H1 (cell line): ENCODE results near the gene AMPD1. TPM values are rescaled to one million over a fixed set of nuclear protein-coding genes. Genes with fewer than 3 reads are reported as not detected.

ENCODE experiments used
- CTCF ChIA-PET: fragments of 300-600 bp; sonication (Branson Sonifier 250); formaldehyde crosslinking; loops from one replicate; lab custom pipeline; 2021; ENCODE audit not compliant: partially characterized antibody; lab: Charles Lee
- POLR2A ChIA-PET: fragments of 300-600 bp; sonication (Branson Sonifier 250); formaldehyde crosslinking; loops from one replicate; lab custom pipeline; 2021; ENCODE audit warnings: inconsistent platforms; ENCODE audit not compliant: partially characterized antibody; lab: Charles Lee
- DNase-seq, 2 experiments: peaks; one replicate each; pipeline versions ENCODE4 v3.0.0 to v3.0.0-alpha.2; 2010 to 2022; ENCODE audit warnings: low spot score in 2 of 2, low read depth in 1 of 2, mixed read lengths in 1 of 2
- FAIRE-seq: peaks from 2 replicates; lab custom pipeline; 2011; peaks lifted over from hg19 to GRCh38; lab: Jason Lieb, UNC
- H2AFZ ChIP-seq: 2 replicates; pipeline ENCODE4 v1.8.1; 2012; ENCODE audit warnings: low read length, inconsistent platforms
- H2AK5ac ChIP-seq: 2 replicates; pipeline ENCODE4 v1.6.1; 2013; ENCODE audit warnings: low read depth, low read length
- H2BK120ac ChIP-seq: replicated peaks from 2 replicates; pipeline ENCODE3; 2013; ENCODE audit warnings: low read depth, low read length, inconsistent platforms
- H2BK12ac ChIP-seq: 2 replicates; pipeline ENCODE4 v1.6.1; 2013; ENCODE audit warnings: low read depth, low read length
- H2BK15ac ChIP-seq: 2 replicates; pipeline ENCODE4 v1.6.1; 2013; ENCODE audit warnings: low read length
- H2BK20ac ChIP-seq: 2 replicates; pipeline ENCODE4 v1.6.1; 2013; ENCODE audit warnings: low read length
- H2BK5ac ChIP-seq: 2 replicates; pipeline ENCODE4 v1.6.1; 2013; ENCODE audit warnings: low read depth, low read length
- H3K14ac ChIP-seq: 2 replicates; pipeline ENCODE4 v1.6.1; 2013; ENCODE audit warnings: inconsistent platforms; ENCODE audit not compliant: insufficient read length
- H3K18ac ChIP-seq: 2 replicates; pipeline ENCODE4 v1.6.1; 2013; ENCODE audit warnings: low read length; ENCODE audit errors: extremely low read depth
- H3K23ac ChIP-seq: 2 replicates; pipeline ENCODE4 v1.6.1; 2013; ENCODE audit warnings: inconsistent platforms; ENCODE audit not compliant: insufficient read length
- H3K23me2 ChIP-seq: 2 replicates; pipeline ENCODE4 v1.6.1; 2013; ENCODE audit warnings: low read depth, low read length
- H3K27ac ChIP-seq: 2 replicates; pipeline ENCODE4 v1.6.1; 2011; ENCODE audit warnings: low read depth, low read length, inconsistent platforms
- H3K27me3 ChIP-seq, 4 experiments: replicated peaks in 1 of 4; 1 replicate in 1 of 4; 2 replicates in 3 of 4; pipeline versions ENCODE4 v1.6.1 to v1.8.1; 2011 to 2013; ENCODE audit warnings: low read length in 3 of 4, mild to moderate bottlenecking in 3 of 4, inconsistent platforms in 2 of 4, mixed read lengths in 2 of 4, moderate library complexity in 1 of 4; ENCODE audit not compliant: control insufficient read depth in 3 of 4, insufficient read depth in 3 of 4; ENCODE audit errors: extremely low read depth in 1 of 4
- H3K36me3 ChIP-seq, 4 experiments: 2 replicates each; pipeline versions ENCODE4 v1.6.1 to v1.8.1; 2011 to 2013; ENCODE audit warnings: mild to moderate bottlenecking in 4 of 4, low read length in 3 of 4, moderate library complexity in 2 of 4, control low read depth in 1 of 4, inconsistent platforms in 1 of 4; ENCODE audit not compliant: insufficient read depth in 4 of 4, control insufficient read depth in 2 of 4
- H3K4ac ChIP-seq: replicated peaks from 2 replicates; pipeline ENCODE3; 2013; ENCODE audit warnings: low read length, low read depth, mixed read lengths, inconsistent platforms; ENCODE audit not compliant: insufficient read length
- H3K4me1 ChIP-seq, 4 experiments: replicated peaks in 1 of 4; 1 replicate in 1 of 4; 2 replicates in 3 of 4; pipeline versions ENCODE4 v1.6.1 to v1.8.1; 2011 to 2013; ENCODE audit warnings: low read length in 3 of 4, inconsistent platforms in 2 of 4, mixed read lengths in 1 of 4; ENCODE audit not compliant: insufficient read depth in 4 of 4, control insufficient read depth in 3 of 4
- H3K4me2 ChIP-seq, 2 experiments: 2 replicates each; pipeline versions ENCODE4 v1.6.1 to v1.8.1; 2011 to 2013; ENCODE audit warnings: low read depth in 2 of 2, low read length in 2 of 2, control low read depth in 1 of 2, inconsistent platforms in 1 of 2, mild to moderate bottlenecking in 1 of 2; ENCODE audit not compliant: insufficient read depth in 1 of 2
- H3K4me3 ChIP-seq, 4 experiments: fragments of 200-600, 300-600 bp in 1 of 4; sonication (generic), shearing (Covaris generic), sonication (Bioruptor Twin) in 1 of 4; 2 replicates each; pipeline versions ENCODE4 v1.5.1 to v1.8.1; 2011 to 2016; ENCODE audit warnings: low read length in 4 of 4, low read depth in 3 of 4, control low read depth in 2 of 4, inconsistent platforms in 2 of 4, mild to moderate bottlenecking in 2 of 4, mixed read lengths in 1 of 4, moderate library complexity in 1 of 4; ENCODE audit not compliant: insufficient read depth in 2 of 4; ENCODE audit errors: extremely low read depth in 1 of 4
- H3K56ac ChIP-seq: replicated peaks from 2 replicates; pipeline ENCODE3; 2013; ENCODE audit warnings: low read depth, mild to moderate bottlenecking, mixed read lengths, low read length, inconsistent platforms; ENCODE audit not compliant: insufficient read length
- H3K79me1 ChIP-seq: 2 replicates; pipeline ENCODE4 v1.6.1; 2013; ENCODE audit warnings: low read depth, low read length, control low read depth
- H3K79me2 ChIP-seq, 2 experiments: 2 replicates each; pipeline versions ENCODE4 v1.6.1 to v1.8.1; 2012 to 2013; ENCODE audit warnings: low read length in 2 of 2, mild to moderate bottlenecking in 2 of 2, inconsistent platforms in 1 of 2; ENCODE audit not compliant: insufficient read depth in 2 of 2, control insufficient read depth in 1 of 2
- H3K9ac ChIP-seq, 4 experiments: replicated peaks in 1 of 4; 1 replicate in 1 of 4; 2 replicates in 3 of 4; pipeline versions ENCODE4 v1.6.1 to v1.8.1; 2011 to 2013; ENCODE audit warnings: low read depth in 3 of 4, low read length in 3 of 4, control low read depth in 2 of 4, mild to moderate bottlenecking in 2 of 4, moderate library complexity in 2 of 4, inconsistent platforms in 1 of 4; ENCODE audit errors: extremely low read depth in 1 of 4
- H3K9me3 ChIP-seq, 2 experiments: 2 replicates each; pipeline versions ENCODE4 v1.6.1 to v1.8.1; 2012 to 2013; ENCODE audit warnings: mild to moderate bottlenecking in 2 of 2, moderate library complexity in 2 of 2, control low read depth in 1 of 2, inconsistent platforms in 1 of 2, low read depth in 1 of 2, low read length in 1 of 2, mixed read lengths in 1 of 2; ENCODE audit not compliant: insufficient read depth in 2 of 2
- H4K20me1 ChIP-seq, 2 experiments: replicated peaks in 1 of 2; 2 replicates each; pipeline versions ENCODE3 to v1.8.1; 2011 to 2013; ENCODE audit warnings: inconsistent platforms in 2 of 2, low read length in 2 of 2, mild to moderate bottlenecking in 1 of 2; ENCODE audit not compliant: insufficient read depth in 2 of 2, control insufficient read depth in 1 of 2
- H4K5ac ChIP-seq: 2 replicates; pipeline ENCODE4 v1.6.1; 2013; ENCODE audit warnings: low read length, low read depth, mixed read lengths, inconsistent platforms; ENCODE audit not compliant: insufficient read length
- H4K8ac ChIP-seq: 2 replicates; pipeline ENCODE4 v1.8.0; 2013; ENCODE audit warnings: mild to moderate bottlenecking, moderate library complexity, low read length, inconsistent platforms; ENCODE audit not compliant: insufficient read depth; ENCODE audit errors: extremely low read depth
- H4K91ac ChIP-seq: replicated peaks from 2 replicates; pipeline ENCODE3; 2013; ENCODE audit warnings: low read length, mixed read lengths, inconsistent platforms; ENCODE audit not compliant: insufficient read length
- CBX5 ChIP-seq: fragments of 300-800, 300-1000 bp; sonication (generic); IDR thresholded peaks from 2 replicates; pipeline ENCODE4 v1.7.1; 2016; ENCODE audit warnings: antibody characterized with exemption, low read length, low read depth
- KDM1A ChIP-seq: fragments of 200-600, 300-600 bp; sonication (generic); IDR thresholded peaks from 2 replicates; pipeline ENCODE4 v1.7.1; 2016; ENCODE audit warnings: mild to moderate bottlenecking, low read length, borderline replicate concordance
- NRF1 ChIP-seq: IDR thresholded peaks from 2 replicates; pipeline ENCODE4 v1.6.1; 2011; ENCODE audit warnings: mild to moderate bottlenecking, low read depth, low read length, improper control_type of control experiment
- POLR2A ChIP-seq, 2 experiments: IDR thresholded peaks; 1 replicate in 1 of 2; 2 replicates in 1 of 2; pipeline ENCODE4 v1.6.1; 2011; ENCODE audit warnings: low read depth in 2 of 2, low read length in 2 of 2, mild to moderate bottlenecking in 2 of 2; ENCODE audit errors: control extremely low read depth in 1 of 2
- RXRA ChIP-seq: IDR thresholded peaks from 2 replicates; pipeline ENCODE4 v1.6.1; 2011; ENCODE audit warnings: low read depth, mild to moderate bottlenecking, low read length, moderate library complexity; ENCODE audit not compliant: insufficient read depth
- TAF1 ChIP-seq: IDR thresholded peaks from 2 replicates; pipeline ENCODE4 v1.6.1; 2011; ENCODE audit warnings: mild to moderate bottlenecking, low read depth, low read length
- polyA plus RNA-seq, 7 experiments: library from polyadenylated mRNA; depleted of rRNA in 3 of 7; stranded (reverse) in 5 of 7; unstranded in 2 of 7; fragments of >200 nt in 5 of 7; fragments of 200-250 nt in 2 of 7; gene quantifications; 1 replicate in 5 of 7; 2 replicates in 1 of 7; 4 replicates in 1 of 7; pipeline versions ENCODE4 v1.2.1 to v1.2.3, GENCODE V29; 2011 to 2013; ENCODE audit warnings: missing spikeins in 2 of 7, mixed read lengths in 2 of 7
- total RNA-seq: library from RNA; stranded (reverse); fragmentation: NEBNext Ultra II Directional; extraction: Animal tissue kit (Norgen Biotek cat#: 25700); gene quantifications from 2 replicates; pipeline ENCODE4 v1.2.1, GENCODE V29; 2021

The AMPD1 gene
- total and polyA plus RNA-seq, 2 of the 8 experiments (the other 6 are each of a cell fraction or from before 2014, with no cell fraction given) = not detected

DNA sequence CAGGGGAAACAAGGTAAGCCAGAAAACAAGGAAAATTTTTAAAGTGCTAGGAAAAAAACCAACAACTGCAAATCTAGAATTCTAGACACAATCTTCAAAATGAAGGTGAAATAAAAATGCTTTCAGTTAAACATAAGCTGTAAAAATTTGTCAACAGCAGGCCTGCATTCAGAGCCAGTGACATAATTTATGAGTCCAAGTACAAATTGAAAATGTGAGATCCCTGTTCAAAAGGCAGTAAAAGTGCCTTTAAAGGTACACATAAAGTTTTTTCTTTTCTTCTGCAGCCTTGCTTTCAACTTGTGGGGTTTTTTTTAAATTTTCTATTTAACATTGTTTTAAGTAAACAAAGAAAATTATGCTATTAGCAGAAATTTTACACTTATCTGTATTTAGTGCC, 62.9 kb downstream of the AMPD1 start:
- FAIRE-seq = no peak

More for the DNA sequence above, 62.9 kb downstream of the AMPD1 start:
- H2AK5ac ChIP-seq = no peak overlapping the region
- no peaks in the 10 kb centered on the region for H3K27me3 ChIP-seq
- no peak for TF ChIP-seq POLR2A (IDR thresholded peaks at IDR 0.05; ENCODE audit: control extremely low read depth in 1 of 2, low read depth in 2 of 2, low read length in 2 of 2)
- no peak for TF ChIP-seq CBX5
- TF ChIP-seq RXRA = no peak
- no peak for TF ChIP-seq NRF1
- TF ChIP-seq KDM1A = no peak
- TF ChIP-seq TAF1 = no peak
- H3K18ac ChIP-seq = no peak overlapping the region
- H3K4me3 ChIP-seq = no peak overlapping the region
- no peak overlapping the region for H2BK15ac ChIP-seq
- no peak overlapping the region for H2BK5ac ChIP-seq
- H2AFZ ChIP-seq = no peak overlapping the region
- H2BK12ac ChIP-seq = no peak overlapping the region
- no peak overlapping the region for H3K4me2 ChIP-seq
- H4K91ac ChIP-seq = no peak overlapping the region
- H3K9ac ChIP-seq = no peak overlapping the region
- CTCF ChIA-PET = interaction anchor here (0.9 kb wide), 1 partner anchor 271 kb away, joined by 3 read pairs; no protein-coding TSS in a partner anchor
- H3K14ac ChIP-seq = no peak overlapping the region
- H3K56ac ChIP-seq = no peak overlapping the region
- no peaks in the 10 kb centered on the region for H3K79me2 ChIP-seq
- no peak overlapping the region for H3K27ac ChIP-seq
- no peaks in the 10 kb centered on the region for H4K20me1 ChIP-seq
- H4K5ac ChIP-seq = no peak overlapping the region
- H4K8ac ChIP-seq = no peak overlapping the region
- no peak overlapping the region for H2BK20ac ChIP-seq
- no peaks in the 10 kb centered on the region for H3K36me3 ChIP-seq
- POLR2A ChIA-PET = no interaction called here
- H2BK120ac ChIP-seq = no peak overlapping the region
- H3K9me3 ChIP-seq = no peaks in the 10 kb centered on the region
- no peak overlapping the region for H3K23ac ChIP-seq
- H3K4ac ChIP-seq = no peak overlapping the region
- no peaks in the 10 kb centered on the region for H3K23me2 ChIP-seq
- no peaks in the 10 kb centered on the region for H3K79me1 ChIP-seq
- DNase-seq = no peak
- H3K4me1 ChIP-seq = no peaks in the 10 kb centered on the region
